Suppressor macrophage treated with lipopolysaccharide for 4 hours (primary cell): ENCODE data around the gene CLEC11A.
"Not testable (repeated sequence)": the region's sequence is repeated elsewhere in the genome, so short reads cannot be mapped to it uniquely, and the experiment has no call there.

Experiments used
- DNase-seq: peaks from one replicate; pipeline ENCODE4 v3.0.0-alpha.2; 2020

The CLEC11A gene

DNA sequence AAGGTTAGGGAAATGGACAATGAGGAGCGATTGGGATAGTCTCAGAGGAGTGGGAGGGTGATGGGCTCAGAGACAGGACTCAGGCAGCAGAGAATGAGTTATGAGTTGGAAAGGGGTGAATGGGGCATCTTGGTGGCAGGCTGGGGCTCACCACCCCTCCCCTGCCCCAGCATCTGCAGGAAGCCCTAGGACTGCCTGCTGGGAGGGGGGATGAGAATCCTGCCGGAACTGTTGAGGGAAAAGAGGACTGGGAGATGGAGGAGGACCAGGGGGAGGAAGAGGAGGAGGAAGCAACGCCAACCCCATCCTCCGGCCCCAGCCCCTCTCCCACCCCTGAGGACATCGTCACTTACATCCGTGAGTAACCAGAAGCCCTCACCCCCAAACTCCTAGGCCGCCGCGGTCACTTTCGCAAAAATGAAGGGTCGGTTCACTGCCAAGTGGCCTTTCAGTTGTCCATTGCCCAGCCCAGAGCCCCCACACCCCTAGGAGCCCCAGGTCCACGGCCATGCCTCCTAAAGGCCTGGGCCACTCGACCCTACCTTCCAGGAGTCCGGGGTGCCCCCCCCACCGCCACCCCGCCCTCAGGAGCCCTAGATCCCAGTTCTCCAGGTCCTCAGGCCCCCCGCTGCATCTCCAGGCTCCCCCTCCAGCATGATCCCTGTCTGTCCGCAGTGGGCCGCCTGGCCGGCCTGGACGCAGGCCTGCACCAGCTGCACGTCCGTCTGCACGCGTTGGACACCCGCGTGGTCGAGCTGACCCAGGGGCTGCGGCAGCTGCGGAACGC lies 764 bp downstream of the CLEC11A start:
- no peak for DNase-seq

- peak; percentile 98 for DNase-seq
Observed at GRCh38 chr19:50724522-50725217, 1.5 kb downstream of the CLEC11A start.

DNA sequence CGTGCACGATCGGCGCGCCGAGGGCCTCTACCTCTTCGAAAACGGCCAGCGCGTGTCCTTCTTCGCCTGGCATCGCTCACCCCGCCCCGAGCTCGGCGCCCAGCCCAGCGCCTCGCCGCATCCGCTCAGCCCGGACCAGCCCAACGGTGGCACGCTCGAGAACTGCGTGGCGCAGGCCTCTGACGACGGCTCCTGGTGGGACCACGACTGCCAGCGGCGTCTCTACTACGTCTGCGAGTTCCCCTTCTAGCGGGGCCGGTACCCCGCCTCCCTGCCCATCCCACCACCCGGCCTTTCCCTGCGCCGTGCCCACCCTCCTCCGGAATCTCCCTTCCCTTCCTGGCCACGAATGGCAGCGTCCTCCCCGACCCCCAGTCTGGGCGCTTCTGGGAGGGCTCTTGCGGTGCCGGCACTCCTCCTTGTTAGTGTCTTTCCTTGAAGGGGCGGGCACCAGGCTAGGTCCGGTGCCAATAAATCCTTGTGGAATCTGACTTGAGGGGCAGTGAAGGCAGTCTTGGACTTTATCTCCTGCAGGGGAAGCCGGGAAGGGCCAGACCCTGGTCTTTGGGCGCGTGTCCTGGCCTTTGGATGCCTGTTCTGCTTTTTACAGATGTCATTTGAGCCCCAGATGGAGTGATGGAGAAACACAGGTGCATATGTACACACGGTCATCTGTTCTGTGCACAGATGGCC lies 2.2 kb downstream of the CLEC11A start:
- DNase-seq: no peak

DNA sequence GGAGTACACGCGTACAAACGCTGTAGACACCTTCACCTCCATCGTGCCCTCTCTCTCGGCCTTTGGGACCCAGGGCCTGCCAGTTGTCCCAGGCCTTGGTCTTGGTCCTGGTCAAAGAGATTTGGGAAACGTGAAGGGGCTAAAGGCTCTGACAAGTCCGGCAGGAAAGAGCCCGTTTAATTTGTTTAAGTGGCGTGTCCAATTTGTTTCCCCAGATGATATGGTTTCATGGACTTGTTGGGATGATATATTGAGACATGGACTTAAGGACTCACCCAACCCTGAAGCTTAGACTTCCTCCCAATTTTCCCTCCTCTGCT lies 2.7 kb downstream of the CLEC11A start:
- no peak for DNase-seq

DNA sequence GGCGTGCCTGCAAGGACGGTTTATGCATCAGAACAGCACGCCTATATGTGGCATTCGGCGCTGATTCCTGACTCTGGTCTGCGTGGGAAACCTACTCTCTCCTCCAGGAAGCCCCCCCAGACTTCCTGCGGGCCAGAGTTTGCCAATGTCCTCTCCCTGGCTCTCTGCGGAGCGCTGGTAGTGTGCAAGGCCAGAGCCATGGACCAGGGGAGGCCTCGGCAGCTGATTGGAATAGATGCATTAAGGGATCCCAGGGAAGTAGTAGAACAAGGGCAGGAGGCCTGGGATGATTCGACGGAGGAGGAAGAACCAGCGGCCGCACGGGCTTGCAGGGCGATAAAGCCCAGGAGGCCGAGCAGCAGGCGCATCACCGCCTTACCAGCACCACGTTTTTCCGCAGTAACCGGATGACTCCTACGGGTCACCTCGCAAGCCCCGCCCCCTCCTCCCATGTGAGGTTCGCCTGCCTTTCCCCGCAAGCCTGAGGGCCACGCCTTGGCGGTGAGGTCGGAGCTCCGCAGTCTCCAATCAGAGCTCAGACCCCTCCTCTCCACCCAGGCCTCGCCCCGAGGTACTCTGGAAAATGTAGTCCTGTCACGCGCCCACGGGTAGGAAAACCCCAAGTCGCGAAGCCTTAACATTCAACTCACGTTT lies 5.0 kb downstream of the CLEC11A start:
- DNase-seq: peak; percentile 68

DNA sequence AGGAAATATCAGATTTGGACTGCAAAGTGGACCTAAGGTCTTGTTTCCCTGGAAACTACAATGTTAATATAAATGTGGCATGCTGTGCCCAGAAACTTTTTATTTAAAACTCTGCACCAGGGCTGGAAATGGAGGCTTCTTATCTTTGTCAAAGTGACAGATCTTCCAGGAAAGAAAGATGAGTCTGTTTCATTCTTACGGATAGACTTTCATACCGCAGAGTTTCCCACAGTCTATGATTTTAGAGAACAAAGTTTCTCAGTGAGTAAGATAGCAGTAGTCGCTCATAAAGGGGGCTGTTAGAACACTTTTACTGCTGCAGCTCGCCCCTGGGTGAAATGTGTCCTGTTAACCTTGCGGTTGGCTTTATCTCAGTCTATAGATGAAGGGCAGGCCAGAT lies 6.7 kb downstream of the CLEC11A start:
- no peak for DNase-seq

GRCh38 chr19:50735869-50736268 lies 12.7 kb downstream of the CLEC11A start:
- no peak for DNase-seq

- no peak for DNase-seq
Observed at GRCh38 chr19:50736338-50736737, 13.2 kb downstream of the CLEC11A start.

DNA sequence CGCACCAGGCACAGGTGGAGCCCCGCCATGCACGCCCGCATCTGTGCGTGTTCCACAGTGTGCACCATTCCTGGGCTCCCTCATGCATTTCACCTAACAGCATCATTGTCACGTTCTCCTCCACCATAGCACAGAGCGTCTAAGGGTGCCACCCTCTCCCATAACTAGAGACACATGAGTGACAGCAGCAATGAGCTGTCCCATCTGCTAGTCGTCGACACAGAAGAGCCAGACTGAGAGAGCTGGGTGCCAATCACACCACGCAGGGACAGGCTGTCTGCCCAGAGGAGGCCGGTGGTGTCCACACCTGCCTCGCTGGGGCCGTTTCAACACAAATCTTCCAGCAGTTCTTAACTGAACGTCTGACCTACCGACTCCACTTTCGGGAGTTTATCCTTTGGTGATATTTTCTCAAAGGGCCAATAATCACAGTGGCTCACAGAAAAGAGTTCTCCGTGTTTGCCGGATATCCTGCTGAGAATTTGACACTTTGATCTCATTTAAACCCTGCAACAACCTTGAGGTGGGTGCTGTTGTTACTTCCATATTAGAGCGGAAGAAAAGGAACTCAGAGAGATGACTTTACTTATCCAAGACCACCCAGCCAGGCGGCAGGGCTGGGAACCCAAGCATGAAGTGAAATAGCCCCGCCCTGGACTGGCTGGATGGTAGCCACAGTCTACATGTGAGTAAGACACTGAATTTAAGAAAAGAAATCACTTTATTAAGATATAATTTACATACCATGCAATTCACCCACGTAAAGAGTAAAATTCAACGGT lies 16.2 kb downstream of the CLEC11A start:
- no peak for DNase-seq

GRCh38 chr19:50739914-50740426 lies 16.8 kb downstream of the CLEC11A start:
- DNase-seq: no peak

DNA sequence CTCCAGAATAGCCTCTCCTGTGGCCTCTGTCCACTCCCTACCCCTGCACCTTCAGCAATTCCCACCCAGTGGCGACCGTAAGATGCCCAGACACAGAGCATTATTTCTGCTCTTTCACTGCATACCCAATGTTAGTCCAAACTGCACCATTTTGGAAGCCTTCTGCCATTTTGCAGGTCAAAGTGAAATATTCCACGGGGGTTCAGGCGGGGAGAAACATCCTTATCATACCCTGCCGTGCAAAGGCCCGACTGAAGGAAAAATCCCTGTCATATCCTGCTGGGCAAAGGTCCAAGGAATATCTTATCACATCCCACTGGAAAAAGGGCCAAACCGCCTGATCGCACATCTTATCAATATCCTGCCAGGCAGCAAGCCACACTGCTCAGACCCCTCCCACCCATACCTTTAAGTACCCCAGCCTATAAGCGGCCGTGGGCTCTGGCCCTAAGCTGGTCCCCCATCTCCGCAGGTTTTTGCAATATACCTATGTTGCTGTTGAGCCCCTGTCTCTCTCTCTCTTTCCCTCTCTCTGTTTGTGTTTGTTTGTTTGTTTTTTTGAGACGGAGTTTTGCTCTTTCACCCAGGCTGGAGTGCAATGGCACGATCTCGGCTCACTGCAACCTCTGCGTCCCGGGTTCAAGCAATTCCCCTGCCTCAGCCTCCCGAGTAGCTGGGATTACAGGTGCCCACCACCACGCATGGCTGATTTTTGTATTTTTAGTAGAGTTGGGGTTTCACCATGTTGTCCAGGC lies 18.2 kb downstream of the CLEC11A start:
- no peak for DNase-seq

DNA sequence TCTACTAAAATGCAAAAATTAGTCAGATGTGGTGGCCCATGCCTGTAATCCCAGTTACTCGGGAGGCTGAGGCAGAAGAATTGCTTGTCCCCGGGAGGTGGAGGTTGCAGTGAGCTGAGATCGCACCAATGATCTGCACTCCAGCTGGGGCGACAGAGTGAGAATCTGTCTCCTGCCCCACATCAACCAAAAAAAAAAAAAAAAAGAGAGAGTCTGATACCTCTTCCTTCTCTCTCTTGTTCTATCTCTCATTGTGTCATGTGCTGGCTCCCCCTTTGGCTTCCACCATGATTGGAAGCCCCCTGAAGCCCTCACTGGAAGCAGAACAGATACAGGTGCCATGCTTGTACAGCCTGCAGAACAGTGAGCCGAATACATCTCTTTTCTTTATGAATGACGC lies 20.4 kb downstream of the CLEC11A start:
- DNase-seq: no peak

DNA sequence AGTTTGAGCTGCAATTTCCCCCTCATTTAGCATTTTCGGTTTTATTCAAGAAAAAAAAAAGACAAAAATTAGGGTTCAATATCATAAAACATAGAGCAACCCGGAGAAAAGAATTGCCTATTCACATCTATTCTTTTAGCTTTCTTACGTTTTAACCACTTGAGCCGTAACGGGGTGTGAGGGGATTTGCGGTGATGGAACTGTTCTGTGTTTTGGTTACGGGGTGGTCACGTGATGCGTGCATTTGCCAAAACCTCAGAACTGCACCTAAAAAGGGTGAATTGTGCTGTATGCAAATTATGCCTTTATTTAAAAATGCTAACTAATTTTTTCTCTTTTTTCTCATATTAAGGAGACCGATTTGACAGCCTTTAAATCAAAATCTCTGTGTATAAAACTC lies 22.1 kb downstream of the CLEC11A start:
- no peak for DNase-seq

DNA sequence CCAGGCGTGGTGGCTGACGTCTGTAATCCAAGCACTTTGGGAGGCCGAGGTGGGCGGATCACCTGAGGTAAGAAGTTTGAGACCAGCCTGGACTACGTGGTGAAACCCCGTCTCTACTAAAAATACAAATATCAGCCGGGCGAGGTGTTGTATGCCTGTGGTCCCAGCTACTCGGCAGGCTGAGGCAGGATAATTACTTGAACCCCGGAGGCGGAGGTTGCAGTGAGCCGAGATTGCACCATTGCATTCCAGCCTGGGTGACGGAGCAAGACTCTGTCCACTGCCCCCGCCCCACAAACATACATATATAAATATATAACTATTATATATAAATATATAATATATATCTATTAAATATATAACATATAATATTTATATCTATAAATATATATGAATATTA lies 24.0 kb downstream of the CLEC11A start:
- not testable (repeated sequence) for DNase-seq

GRCh38 chr19:50749490-50749889 lies 26.3 kb downstream of the CLEC11A start:
- no peak for DNase-seq

DNA sequence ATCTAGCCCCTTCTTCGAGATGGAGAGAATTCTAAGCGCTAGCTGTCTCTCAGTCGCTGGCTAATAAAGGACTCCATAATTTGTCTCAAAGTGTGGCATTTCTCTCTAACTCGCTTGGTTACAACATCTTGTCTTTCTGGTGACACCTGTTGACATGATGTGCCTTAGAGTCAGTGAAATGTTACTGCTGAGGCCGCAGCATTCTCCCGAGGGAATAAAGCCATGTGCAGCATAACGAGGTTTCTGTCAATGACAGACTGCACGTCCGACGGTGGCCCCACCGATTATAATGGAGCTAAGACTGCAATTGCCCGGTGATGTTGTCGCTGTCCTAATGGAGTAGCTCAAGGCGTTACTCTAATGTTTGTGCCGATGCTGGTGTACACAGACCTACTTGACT lies 26.8 kb downstream of the CLEC11A start:
- DNase-seq: no peak

DNA sequence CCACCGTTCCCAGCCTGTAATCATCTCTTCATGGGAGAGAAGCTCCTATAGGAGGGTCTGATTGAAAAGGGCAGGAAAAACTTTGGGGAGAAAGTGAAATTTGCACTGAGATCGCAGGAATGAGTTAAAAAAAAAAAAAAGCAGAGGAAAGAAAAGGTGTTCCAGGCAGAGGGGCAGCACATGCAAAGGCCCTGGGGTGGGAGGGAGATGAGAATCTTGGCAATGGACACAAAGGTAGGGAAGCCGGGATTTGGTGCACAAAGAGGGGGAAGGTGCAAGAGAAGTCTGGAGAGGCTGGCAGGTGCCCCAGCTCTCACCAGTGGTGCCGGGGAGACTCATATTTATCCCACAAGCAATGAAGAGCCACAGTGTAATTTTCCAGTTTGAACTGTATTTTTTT lies 30.7 kb downstream of the CLEC11A start:
- DNase-seq: no peak

DNA sequence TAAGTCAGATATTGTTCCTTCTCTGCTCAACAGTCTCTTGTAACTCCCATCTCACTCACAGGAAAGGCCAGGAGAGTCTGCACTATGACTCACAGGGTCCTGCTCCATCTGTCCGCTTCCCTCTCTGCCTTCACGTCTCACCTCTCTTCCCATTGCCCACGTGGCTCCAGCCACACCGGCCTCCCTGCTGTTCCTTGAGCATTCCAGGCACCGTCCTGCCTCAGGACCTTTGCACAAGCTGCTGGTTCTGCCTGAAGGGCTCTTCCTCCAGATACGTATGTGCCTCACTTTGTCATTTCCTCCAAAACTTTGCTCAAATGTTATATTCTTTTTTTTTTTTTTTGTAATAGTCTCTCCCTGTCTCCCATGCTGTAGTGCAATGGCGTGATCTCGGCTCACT lies 33.1 kb downstream of the CLEC11A start:
- not testable (repeated sequence) for DNase-seq

- not testable (repeated sequence) for DNase-seq
Observed at GRCh38 chr19:50757624-50758023, 34.5 kb downstream of the CLEC11A start.

DNA sequence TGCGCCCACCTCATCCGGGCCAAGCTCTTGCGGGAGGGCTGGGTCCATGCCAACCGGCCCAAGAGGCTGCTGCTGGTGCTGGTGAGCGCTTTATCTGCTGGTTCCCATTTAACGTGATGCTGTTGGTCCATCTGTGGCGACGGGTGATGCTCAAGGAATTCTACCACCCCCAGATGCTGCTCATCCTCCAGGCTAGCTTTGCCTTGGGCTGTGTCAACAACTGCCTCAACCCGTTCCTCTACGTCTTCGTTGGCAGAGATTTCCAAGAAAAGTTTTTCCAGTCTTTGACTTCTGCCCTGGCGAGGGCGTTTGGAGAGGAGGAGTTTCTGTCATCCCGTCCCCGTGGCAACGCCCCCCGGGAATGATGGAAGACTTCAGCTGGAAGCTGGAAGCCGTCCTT lies 35.9 kb downstream of the CLEC11A start:
- not testable (repeated sequence) for DNase-seq

- peak; percentile 5 for DNase-seq
Observed at GRCh38 chr19:50759886-50760285, 36.7 kb downstream of the CLEC11A start.

DNA sequence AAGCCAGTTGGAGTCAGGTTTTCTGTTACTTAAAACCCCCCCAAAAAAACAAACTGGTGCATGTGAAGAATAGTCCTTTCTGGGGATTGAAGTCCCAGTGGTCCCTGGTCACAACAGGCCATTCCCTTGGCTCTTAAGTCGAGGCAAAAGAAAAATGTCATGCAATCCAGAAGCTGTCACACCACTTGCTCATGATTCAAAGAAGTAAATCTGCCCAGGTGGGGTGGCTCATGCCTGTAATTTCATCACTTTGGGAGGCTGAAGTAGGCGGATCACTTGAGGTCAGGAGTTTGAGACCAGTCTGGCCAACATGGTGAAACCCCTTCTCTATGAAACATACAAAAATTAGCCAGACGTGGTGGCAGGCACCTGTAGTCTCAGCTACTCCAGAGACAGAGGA lies 38.3 kb downstream of the CLEC11A start:
- not testable (repeated sequence) for DNase-seq
